ENCODE data around the gene RBBP8NL.

RBBP8NL gene

DNA sequence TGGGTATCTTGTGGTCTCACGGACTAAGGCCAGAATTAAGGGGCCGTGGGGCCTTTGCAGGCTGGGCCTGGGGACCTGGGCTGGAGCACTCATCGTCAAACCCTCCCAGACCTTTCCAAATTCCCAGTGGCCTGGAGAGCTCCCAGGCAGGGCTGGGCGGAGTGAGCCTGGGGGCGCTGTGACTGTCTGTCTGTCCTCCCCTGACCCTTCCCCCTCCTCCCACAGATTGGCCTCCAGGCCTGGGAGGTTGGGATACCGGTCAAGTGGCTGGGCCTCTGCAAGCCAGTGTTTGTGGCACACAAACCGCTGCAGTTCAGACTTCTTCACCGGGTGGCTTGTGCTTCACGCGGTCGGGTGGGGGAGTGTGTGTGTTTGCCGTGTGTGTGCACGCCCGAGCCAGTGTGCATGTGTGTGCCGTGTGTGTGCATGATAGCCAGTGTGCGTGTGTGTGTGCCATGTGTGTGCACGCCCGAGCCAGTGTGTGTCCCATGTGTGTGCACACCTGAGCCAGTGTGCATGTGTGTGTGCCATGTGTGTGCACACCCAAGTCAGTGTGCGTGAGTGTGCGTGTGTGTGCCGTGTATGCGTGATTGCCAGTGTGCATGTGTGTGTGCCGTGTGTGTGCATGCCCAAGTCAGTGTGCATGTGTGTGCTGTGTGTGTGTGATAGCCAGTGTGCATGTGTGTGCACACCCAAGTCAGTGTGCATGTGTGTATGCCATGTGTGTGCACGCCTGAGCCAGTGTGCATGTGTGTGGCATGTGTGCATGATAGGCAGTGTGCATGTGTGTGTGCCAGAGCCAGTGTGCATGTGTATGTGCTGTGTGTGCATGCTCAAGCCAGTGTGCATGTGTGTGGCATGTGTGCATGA, 6.3 kb downstream of the RBBP8NL start:
- DNase-seq (ENCODE audit: low read depth) = no peak

DNA sequence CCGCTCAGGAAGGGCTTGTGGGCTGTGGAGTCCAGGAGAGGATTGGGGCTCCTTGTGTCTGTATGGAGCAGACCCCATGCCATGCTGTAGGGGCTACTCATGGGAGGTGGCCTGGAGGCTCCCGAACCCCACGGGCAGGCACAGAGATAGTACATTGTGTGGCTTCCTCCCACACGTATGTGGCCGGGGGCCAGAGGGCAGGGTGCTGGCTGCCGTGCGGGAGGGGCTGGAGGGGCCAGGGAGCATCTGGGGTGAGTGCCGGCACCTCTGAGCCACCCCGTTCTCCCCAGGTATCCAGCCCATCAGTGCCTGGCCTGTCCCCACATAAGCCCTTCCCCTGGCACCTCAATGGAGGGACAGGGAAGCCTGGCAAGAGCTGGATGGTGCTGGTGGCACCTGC, 7.6 kb downstream of the RBBP8NL start:
- no peak for DNase-seq (ENCODE audit: low read depth)

DNA sequence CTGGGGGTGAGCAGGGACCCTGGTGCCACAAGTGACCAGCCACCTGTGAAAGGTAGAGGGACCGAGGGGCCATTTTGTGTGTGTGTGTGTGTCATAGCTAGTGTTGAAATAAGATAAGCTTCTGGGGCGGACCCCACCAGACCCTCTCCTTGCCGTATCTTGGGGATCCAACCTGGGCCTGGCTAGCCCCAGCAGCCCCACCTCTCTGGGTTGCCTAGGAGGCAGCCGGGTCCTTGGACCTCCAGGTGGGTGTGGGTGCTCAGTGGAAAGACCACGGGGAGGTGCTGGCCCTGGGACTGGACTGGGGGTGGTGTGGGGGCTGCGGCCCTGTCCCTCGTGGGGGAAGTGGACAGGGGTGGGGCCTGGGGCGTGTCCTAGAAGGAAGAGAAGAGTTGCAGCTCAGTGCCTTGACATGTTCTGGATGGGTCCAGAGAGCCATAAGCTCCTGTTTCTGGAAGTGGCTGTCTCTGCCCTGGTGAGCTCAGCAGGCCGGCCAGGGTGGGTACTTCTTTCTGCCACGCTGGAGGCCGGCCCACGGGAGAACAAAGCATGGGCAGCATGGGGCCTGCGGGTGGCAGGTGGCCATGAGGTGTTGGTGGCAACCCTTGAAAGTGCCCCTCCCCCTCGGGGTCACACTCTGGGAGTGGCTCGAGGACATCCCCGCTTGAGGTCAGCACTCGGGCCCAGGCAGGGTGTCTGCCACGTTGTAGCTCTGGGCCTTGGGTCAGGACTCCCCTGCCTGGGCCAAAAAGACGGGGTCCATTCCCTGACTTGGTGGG, 8.4 kb downstream of the RBBP8NL start:
- DNase-seq (ENCODE audit: low read depth) = no peak

DNA sequence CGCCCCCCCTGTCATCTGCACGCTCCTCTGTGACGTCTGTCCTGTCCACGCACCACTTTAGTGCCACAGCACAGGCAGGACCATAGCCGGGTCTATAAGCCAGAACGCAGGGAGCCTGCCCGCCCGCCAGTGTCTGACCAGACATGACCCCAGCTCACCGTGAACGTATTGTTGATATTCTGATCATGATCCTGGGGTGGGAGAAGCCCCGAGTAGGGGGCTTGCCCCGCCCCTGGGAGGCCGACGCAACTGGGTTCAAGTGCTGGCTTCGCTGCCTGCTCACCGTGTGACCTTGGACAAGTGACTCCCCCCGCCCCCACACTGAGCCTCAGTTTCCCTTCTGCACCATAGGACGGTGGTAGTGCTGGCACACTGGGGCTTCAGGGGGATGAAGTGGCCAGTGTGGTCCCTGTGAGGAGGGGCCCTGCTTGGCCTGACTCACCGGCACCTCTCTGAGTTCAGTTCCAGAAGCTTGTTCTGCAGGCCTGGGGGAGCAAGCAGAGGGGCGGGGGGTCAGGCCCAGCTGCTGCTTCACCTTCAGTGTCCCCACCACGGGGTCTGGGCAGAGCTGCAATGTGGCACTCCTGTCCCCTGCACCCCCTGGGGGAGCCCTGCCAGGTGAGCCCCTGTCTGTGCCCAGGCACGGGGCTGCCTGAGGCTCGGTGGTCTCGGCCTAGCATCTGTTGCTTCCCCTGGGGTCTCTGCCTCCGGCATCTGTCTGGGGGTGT, 9.2 kb downstream of the RBBP8NL start:
- no peak for DNase-seq (ENCODE audit: low read depth)

DNA sequence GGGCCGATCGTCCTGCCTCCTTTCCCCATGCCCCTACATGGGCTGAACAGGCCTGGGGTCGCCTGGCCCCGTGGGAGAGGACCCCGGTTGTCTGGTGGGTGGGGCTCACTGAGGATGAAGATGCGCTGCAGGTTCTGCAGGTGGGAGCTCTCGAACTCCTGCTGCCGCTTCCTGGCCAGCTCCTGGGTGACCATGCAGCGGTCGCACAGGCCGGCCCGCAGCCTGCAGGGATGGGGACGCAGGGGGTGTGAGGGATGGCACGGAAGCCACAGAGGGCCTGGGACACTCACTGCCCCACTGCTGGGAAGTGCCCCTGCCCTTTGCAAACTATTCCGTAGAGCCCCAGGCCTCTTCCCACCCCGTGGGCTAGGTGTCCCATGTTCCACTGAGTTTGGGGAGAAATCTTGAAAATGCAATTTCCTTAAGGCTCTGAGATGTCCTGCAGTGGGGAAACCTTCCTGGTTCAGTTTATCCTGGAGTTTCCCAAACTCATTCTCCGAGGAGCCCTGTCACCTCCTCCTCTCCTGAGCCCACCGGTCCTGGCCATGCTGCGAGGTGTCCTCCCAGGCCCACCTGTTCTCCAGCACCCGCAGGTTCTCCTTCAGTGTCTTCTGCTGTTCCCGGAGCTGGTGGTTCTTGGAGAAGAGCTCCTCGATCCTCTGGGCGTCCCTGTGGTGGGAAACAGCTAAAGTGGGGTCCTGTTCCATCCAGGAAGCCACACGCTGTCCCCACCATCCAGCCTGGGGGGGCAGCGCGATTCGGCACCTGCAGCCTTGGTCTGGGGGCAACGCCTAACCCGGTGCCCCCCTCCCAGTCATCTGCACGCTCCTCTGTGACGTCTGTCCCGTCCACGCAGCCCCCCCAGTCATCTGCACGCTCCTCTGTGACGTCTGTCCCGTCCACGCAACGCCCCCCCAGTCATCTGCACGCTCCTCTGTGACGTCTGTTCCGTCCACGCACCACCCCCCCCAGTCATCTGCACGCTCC, 10.4 kb downstream of the RBBP8NL start:
- DNase-seq (ENCODE audit: low read depth) = no peak

DNA sequence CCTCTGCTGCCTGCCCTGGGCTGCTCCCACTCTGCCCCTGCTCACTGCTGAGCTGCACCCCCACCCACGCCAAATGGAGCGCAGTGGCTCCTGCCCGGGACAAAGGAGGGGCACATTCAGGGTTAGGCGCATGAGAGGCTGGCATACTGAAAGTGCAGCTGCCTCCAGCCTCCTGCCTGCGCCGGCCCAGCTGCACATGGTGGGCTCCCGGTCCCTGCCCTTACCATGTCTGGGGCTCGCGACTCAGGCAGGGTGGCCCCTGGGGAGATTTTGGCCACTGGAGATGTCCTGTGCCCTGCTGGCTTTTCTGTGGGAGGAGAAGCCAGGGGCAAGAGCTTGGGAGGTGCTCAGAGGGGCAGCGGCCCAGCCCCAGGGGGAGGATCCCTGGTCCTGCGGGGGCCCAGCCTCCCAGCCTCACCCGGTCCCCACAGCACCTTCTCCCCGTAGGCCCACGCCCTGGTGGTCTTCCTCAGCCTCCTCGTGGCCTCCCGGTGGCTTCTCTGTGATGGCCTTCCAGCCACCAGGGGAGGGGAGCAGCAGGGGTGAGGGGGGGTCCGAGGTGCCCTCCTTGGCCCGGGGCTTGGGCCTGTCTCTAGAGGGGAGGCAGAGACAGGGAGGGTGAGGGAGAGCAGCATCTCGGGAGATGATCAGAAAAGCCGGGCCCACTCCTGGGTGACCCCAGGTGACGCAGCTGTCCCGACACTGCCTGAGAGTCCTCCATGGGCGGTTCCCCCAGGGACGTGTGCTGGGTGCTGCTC, 11.8 kb downstream of the RBBP8NL start:
- no peak for DNase-seq (ENCODE audit: low read depth)

DNA sequence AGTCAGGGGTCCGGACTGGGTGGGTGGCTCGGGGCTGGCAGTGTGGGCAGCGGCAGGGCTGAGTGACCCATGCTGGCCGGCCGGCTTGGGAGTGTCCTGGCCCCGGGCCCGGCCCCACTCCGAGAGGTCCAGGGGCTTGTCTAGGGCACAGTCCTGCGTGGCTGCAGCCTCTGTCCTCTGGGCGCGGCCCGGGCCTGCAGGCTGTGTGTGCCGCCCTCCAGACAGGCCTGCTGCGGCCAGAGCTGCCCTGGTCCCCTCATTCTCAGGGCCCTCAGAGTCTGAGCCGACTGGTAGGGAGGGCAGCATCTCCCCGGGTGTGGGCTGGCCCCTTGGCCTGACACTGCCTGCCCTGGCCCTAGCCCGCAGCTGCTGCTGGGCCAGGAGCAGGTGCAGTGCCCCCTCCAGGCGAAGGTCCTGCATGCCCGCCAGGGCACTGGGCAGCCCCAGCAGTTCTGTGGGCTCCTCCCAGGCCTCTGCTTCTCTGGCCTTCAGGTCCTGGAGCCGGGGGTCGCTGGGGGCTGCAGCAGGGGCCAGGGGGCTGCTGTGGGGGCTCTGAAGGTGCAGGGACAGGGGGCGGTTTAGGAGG, 13.3 kb downstream of the RBBP8NL start:
- no peak for DNase-seq (ENCODE audit: low read depth)

DNA sequence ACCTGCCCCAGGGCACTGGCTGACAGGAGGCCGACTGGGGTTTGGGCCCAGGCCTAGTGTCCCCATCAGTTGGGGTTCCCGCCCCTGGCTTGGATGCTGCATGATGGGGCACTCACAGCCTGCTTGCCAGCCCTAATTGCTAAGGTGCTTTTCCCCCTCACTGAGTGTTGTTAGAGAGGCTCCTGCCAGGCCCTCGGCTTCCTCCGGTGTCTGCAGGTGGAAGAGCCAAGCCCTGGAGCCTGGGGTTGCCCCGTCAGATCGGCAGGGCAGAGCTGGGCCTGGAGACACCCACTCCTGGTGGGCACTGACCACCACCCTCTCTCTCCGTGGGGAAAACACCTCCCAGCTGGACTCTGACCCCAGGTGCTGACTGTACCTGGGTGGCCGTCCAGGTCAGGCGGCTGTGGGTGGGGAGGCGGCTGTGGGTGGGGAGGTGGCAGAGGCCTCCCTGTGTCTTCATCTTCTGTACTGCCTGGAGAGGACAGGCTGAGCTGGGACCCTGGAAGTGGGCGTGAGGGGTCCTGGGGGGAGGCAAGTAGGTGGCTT, 14.2 kb downstream of the RBBP8NL start:
- DNase-seq (ENCODE audit: low read depth) = no peak

DNA sequence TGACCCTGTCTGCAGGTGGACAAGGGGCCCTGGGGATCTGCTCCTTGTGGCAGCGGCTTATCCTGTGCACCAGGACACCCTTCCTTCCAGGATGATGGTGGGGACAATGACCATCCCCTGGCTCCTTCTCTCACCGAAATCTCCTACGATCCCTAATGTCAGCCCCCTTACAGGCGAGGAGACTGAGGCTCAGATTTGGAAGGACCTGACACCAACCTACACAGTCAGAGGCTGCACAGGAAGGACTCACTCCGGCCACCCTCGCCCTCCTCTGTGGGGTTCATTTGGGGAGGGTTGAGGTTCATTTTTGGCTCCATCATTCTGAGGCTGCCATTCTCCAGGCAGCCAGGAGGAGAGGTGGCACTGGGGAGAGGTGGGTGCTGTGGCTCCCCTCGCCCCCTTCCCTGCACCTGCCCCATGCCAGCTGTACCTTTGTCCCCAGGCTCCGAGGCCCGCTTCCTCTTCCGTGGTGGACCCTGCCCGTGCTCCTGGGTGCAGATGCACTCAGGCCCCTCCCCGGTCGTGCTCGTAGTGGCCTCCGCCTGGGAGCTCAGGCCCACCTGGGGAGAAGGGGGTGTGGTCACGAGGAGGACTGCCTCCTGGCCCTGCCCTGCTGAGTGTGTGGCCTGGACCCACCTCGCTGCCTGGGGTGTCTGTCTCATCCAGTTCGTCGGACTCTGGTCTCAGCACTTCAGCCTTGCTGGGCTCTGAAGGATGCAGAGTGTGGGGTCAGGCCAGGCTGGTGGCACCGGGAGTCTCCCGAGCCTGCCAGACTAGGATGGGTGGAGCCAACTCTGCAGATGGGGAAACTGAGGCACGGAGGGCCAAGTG, 14.9 kb downstream of the RBBP8NL start:
- no peak for DNase-seq (ENCODE audit: low read depth)

DNA sequence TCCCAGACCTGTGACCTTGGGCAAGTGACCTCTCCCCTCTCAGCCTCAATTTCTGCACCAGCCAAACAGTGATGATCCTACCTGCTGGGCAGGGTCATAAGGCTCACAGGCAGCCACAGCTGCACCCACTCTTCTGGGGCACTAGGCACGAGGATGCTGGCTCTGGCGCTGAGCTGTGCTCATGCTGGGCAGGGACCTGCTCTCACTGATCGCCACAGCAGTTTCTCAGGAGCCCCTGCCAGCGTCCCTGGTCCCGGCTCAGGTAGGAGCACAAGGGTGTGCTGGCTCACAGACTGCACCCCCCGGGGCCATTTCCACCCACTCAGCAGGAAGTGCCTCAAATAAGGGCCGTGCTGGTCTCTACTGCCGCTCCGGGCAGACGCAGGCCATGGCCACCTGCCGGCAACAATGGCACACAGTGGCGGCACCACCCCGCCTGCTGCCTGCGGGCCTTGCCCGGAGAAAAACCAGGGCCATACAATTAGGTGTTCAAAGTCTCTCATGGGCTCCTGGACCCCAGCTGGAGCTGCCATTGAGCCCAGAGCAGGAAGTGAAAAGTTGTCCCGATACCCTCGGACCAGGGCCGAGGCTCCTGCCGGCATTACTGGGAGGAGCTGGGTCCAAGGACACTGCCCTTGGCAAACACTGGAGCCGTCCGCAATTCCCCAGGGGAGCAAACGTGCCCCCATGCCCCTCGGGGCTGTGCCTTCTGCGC, 15.7 kb downstream of the RBBP8NL start:
- DNase-seq (ENCODE audit: low read depth) = no peak

DNA sequence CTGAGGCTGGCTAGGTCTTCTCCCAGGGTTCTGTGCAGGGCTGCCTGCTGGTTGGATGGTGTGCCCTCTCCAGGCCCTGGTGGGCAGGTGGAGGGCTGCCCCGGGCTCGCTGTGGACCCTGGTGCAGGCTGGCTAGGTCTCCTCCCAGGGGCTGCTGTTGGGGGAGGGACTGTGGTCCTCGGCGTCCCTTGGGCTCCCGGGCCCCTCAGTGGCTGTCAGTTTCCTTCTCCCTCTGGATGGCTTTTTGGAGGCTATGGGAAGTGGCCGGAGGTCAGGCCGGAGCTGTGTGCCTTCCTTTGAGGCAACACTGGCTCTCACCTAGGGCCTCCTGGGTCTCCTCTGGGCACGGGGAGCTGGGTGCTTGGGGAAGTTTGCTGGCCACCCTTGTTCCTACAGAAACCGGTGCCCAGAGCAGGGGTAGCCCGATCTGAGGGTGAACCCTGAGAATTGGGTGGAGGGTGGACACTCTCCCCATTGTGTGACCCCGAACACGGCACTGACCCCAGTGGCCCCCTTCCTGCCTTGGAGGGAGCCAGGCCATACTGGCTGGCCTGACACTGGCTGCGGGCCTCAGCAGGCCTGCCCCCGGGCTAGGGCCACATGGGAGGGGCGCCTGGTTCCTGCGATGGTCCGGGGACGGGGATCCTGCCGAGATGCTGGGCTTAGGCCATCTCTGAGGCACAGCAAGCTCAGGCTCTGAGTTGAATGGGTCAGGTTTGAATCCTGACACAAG, 16.4 kb downstream of the RBBP8NL start:
- no peak for DNase-seq (ENCODE audit: low read depth)

DNA sequence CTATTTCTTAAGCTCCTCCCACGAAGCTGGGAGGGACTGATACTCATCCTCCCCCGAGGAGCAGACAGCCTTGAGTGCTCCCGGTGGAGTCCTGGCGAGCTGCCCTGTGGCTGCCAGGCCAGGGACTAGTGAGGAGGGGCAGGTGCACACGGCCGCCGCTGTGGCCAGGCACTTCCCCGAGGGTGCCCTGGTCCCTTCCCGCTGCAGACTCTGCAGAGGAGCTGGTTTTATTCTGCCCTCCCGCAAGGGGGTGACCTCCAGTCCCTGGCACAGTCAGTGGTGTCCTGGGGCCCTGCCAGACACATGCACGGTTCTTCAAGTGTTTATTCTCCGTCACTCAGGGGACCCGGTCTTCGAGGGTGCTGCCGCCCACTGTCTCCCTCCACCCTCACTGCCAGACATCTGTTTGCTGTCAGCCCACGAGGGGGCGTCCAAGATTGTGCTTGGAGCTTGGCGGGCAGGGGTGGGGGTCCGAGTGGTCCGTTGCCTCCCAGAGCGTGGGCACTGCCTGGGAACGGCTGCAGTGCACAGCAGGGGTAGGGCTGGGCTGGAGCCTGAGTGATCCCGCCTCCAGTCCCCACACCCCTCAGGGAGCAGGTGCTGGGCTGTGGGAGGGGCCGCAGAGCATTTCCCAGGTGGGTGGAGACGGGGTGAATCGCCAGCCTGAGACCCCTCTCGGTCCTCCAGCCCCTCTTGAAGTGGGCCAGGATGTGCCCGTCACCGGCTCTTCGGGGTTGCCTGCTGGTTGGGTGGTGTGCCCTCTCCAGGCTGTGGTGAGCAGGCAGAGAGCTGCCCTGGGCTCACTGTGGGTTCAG, 17.2 kb downstream of the RBBP8NL start:
- DNase-seq (ENCODE audit: low read depth) = no peak

DNA sequence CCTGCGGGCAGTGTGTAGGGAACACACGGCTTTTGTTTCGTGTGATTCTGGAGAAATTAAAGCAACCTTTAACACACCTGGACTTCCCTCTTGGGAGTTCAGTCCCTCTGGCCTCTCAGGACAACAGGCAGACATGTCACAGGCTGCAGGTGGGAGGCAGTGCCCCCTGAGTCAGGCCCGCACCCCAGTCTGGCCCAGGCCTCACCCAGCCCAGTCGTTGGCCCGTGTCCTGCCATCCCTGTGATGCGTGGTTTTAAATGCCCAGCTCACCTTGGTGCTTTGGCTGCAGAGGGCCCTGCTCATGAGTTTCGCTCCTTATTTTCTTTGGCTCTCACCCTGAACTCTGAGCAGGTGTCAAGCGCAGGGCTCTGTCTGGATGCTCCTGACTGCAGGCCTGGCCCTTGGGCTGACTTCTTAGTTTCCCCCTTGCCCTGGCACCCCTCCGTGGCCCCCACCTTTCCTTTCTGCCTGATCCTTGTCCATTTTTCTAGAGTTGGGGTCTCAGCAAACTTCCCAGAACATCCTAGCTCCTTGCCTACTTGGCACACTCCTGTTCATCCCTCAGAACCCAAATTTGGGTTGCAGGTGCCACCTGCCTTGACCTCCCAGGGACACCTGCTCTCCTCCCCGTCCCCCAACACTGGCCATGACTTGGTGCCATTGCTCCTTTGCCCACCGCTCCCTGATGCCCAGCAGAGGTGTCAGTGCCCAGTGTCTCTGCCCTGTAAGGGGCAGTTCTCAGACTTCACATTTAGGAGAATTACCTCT, 18.1 kb downstream of the RBBP8NL start:
- DNase-seq (ENCODE audit: low read depth) = no peak

DNA sequence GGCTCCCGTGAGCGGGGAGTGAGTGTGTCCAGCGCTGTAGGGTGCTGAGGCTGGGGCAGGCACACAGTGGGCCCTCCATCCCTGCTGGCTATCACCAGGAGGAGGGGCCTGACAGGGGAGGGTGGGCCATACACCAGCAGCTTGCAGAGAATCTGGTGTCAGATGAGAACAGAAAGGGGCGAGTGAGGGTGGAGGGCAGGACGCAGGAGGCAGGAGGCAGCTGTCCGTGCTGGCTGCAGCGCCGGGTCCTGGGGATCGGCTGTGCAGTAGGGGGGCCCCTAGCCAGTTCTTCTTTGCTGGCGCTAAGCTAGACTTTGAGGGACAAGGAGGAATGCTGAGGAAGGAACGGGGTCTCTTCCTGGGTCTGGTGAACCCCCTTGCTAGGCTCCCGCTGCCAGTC, 18.7 kb downstream of the RBBP8NL start:
- no peak for DNase-seq (ENCODE audit: low read depth)

DNA sequence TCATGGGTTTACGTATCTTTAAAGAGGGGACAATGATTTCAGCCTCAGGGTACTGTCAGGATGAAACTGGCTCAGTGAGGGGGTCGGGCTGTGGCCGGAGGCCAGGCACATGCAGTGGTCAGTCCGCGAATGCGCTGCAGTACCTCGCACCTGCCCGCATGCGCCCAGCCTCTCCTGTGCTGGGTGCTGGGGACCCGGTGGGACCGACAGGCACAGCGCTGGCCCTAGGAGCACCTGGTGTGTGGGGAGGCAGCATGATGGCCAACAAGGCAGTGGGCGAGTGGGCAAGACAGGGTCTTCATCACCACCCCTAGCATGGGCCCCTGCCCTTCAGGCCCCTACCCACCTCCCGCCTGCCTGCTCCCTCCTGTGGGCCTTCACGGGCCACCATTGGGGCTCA, 19.3 kb downstream of the RBBP8NL start:
- DNase-seq (ENCODE audit: low read depth) = no peak

All from fibroblast of gingiva (primary cell).